K562 (cell line): ENCODE data around the gene ADAT3. TPM values are rescaled to one million over a fixed set of nuclear protein-coding genes. Genes with fewer than 3 reads are reported as not detected.
A peak's percentile ranks its signal among the peaks of the same experiment; 100 is the strongest.

Source experiments
- CCAR2 ChIP-seq: fragments of 200-400 bp; formaldehyde crosslinking; IDR thresholded peaks from 2 replicates; pipeline ENCODE4 v1.6.1; 2017; ENCODE audit warnings: mild to moderate bottlenecking, low read depth, low read length
- FOS ChIP-seq: IDR thresholded peaks from 3 replicates; pipeline ENCODE4 v1.6.1; 2011; ENCODE audit not compliant: insufficient read length; ENCODE audit errors: extremely low read depth
- HDAC1 ChIP-seq, 2 experiments: fragments of 450-650 bp; IDR thresholded peaks; 2 replicates each; pipeline ENCODE4 v1.6.1; 2016 to 2017; ENCODE audit warnings: inconsistent platforms in 1 of 2, mild to moderate bottlenecking in 1 of 2, moderate library complexity in 1 of 2
- MCM7 ChIP-seq, 2 experiments: fragments of 450-650 bp; IDR thresholded peaks; 2 replicates each; pipeline ENCODE4 v1.6.1; 2016 to 2018
- MEIS2 ChIP-seq: fragments of 450-650 bp; IDR thresholded peaks from 2 replicates; pipeline ENCODE4 v1.6.1; 2014; ENCODE audit warnings: mild to moderate bottlenecking; ENCODE audit not compliant: partially characterized antibody
- NFIC ChIP-seq: fragments of 450-650 bp; IDR thresholded peaks from 2 replicates; pipeline ENCODE4 v1.6.1; 2017; ENCODE audit warnings: mild to moderate bottlenecking, inconsistent platforms
- NR3C1 ChIP-seq: sonication (generic); formaldehyde crosslinking; IDR thresholded peaks from 2 replicates; pipeline ENCODE4 v1.8.1; 2022; ENCODE audit warnings: missing genetic modification reagents
- RCOR1 ChIP-seq, 2 experiments: IDR thresholded peaks; 2 replicates each; pipeline ENCODE4 v1.6.1; 2012; ENCODE audit warnings: low read depth in 2 of 2, low read length in 2 of 2, borderline replicate concordance in 1 of 2, improper control_type of control experiment in 1 of 2
- SRSF3 ChIP-seq: fragments of 200-400 bp; formaldehyde crosslinking; IDR thresholded peaks from 2 replicates; pipeline ENCODE4 v1.6.1; 2016; ENCODE audit warnings: mild to moderate bottlenecking, low read length, moderate library complexity; ENCODE audit not compliant: insufficient read depth
- TEAD1 ChIP-seq, 2 experiments: fragments of 450-650 bp in 1 of 2; sonication (generic) in 1 of 2; formaldehyde crosslinking; IDR thresholded peaks; 2 replicates each; pipeline versions ENCODE4 v1.4.0 to v1.8.0; 2020 to 2022; ENCODE audit warnings: mild to moderate bottlenecking in 2 of 2, missing genetic modification reagents in 1 of 2
- ZFP91 ChIP-seq: sonication (generic); formaldehyde crosslinking; IDR thresholded peaks from 2 replicates; pipeline ENCODE4 v1.8.0; 2022; ENCODE audit warnings: mild to moderate bottlenecking, missing genetic modification reagents
- ZNF316 ChIP-seq: fragments of 450-650 bp; IDR thresholded peaks from 2 replicates; pipeline ENCODE4 v1.6.1; 2016
- ZNF589 ChIP-seq: fragments of 200-800 bp; sonication (Bioruptor generic); IDR thresholded peaks from 2 replicates; pipeline ENCODE4 v1.6.1; 2016; ENCODE audit warnings: low read depth, missing genetic modification characterization, missing compliant biosample characterization
- polyA plus RNA-seq, 8 experiments: library from polyadenylated mRNA; depleted of rRNA in 4 of 8; stranded (reverse) in 5 of 8; unstranded in 3 of 8; fragments of >200 nt; fragmentation: Nextera tagmentation in 2 of 8; fragmentation: Illumina TruSeq in 1 of 8; extraction: Ambion mirVana in 2 of 8; extraction: Trizol in 1 of 8; gene quantifications; 2 replicates each; pipeline versions ENCODE4 v1.2.1 to v1.2.3, GENCODE V29; 2011 to 2014; ENCODE audit warnings: inconsistent platforms in 1 of 8, missing spikeins in 1 of 8
- total RNA-seq, 7 experiments: library from RNA; depleted of rRNA in 6 of 7; stranded (reverse); fragments of >200 nt in 6 of 7; fragmentation: Illumina TruSeq in 2 of 7; extraction: Trizol in 2 of 7; gene quantifications; 2 replicates each; pipeline versions ENCODE4 v1.2.1 to v1.2.3, GENCODE V29; 2011 to 2021; ENCODE audit warnings: low replicate concordance in 1 of 7
- TF ChIP-seq, protein P1 (sequence below): sonication (generic); formaldehyde crosslinking; IDR thresholded peaks from 2 replicates; pipeline ENCODE4 v1.8.0; 2022; ENCODE audit warnings: mild to moderate bottlenecking, missing genetic modification reagents
- TF ChIP-seq, protein P2 (sequence below): sonication (generic); formaldehyde crosslinking; IDR thresholded peaks from 2 replicates; pipeline ENCODE4 v1.8.0; 2023; ENCODE audit warnings: mild to moderate bottlenecking, missing genetic modification reagents

Gene ADAT3
- total and polyA plus RNA-seq, 9 of the 15 experiments (the other 6 are each of a cell fraction or from before 2014, with no cell fraction given): 0.67 to 15.6 (median 7.8) TPM; not detected in 4

- TF ChIP-seq ZFP91 (CRISPR knock-in tag) (no peak), RCOR1 (IDR thresholded peaks at IDR 0.05; ENCODE audit: borderline replicate concordance in 1 of 2, low read depth in 2 of 2, low read length in 2 of 2) (no peak), MEIS2 (no peak), CCAR2 (no peak), ZNF316 (no peak), MCM7 (IDR thresholded peaks at IDR 0.05) (no peak), TEAD1 (CRISPR knock-in tag; IDR thresholded peaks at IDR 0.05) (peak in 1 of 2 experiments; percentile 41; a peak in 1 of 4 replicates), NFIC (no peak), SRSF3 (no peak), FOS (no peak), NR3C1 (no peak), HDAC1 (IDR thresholded peaks at IDR 0.05) (peak in 1 of 2 experiments; percentile 25; a peak in 2 of 4 replicates), ZNF589 (CRISPR knock-in tag) (0 out of 2 replicates have a peak, but pooled peaks have one; percentile 2)
- TF ChIP-seq, protein P1, sequence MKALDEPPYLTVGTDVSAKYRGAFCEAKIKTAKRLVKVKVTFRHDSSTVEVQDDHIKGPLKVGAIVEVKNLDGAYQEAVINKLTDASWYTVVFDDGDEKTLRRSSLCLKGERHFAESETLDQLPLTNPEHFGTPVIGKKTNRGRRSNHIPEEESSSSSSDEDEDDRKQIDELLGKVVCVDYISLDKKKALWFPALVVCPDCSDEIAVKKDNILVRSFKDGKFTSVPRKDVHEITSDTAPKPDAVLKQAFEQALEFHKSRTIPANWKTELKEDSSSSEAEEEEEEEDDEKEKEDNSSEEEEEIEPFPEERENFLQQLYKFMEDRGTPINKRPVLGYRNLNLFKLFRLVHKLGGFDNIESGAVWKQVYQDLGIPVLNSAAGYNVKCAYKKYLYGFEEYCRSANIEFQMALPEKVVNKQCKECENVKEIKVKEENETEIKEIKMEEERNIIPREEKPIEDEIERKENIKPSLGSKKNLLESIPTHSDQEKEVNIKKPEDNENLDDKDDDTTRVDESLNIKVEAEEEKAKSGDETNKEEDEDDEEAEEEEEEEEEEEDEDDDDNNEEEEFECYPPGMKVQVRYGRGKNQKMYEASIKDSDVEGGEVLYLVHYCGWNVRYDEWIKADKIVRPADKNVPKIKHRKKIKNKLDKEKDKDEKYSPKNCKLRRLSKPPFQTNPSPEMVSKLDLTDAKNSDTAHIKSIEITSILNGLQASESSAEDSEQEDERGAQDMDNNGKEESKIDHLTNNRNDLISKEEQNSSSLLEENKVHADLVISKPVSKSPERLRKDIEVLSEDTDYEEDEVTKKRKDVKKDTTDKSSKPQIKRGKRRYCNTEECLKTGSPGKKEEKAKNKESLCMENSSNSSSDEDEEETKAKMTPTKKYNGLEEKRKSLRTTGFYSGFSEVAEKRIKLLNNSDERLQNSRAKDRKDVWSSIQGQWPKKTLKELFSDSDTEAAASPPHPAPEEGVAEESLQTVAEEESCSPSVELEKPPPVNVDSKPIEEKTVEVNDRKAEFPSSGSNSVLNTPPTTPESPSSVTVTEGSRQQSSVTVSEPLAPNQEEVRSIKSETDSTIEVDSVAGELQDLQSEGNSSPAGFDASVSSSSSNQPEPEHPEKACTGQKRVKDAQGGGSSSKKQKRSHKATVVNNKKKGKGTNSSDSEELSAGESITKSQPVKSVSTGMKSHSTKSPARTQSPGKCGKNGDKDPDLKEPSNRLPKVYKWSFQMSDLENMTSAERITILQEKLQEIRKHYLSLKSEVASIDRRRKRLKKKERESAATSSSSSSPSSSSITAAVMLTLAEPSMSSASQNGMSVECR (CRISPR knock-in tag): 0 out of 2 replicates have a peak, but pooled peaks have one; percentile 16
- TF ChIP-seq, protein P2, sequence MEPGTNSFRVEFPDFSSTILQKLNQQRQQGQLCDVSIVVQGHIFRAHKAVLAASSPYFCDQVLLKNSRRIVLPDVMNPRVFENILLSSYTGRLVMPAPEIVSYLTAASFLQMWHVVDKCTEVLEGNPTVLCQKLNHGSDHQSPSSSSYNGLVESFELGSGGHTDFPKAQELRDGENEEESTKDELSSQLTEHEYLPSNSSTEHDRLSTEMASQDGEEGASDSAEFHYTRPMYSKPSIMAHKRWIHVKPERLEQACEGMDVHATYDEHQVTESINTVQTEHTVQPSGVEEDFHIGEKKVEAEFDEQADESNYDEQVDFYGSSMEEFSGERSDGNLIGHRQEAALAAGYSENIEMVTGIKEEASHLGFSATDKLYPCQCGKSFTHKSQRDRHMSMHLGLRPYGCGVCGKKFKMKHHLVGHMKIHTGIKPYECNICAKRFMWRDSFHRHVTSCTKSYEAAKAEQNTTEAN: no peak
These were observed 48.9 kb upstream of the ADAT3 start (continued) for GRCh38 chr19:1856345-1856697.
